Peyer's patch (tissue), 4 donors: Measurements from ENCODE around the gene ENOX2. TPM values are rescaled to one million over a fixed set of nuclear protein-coding genes. Genes with fewer than 3 reads are reported as not detected.
A peak's percentile ranks its signal among the peaks of the same experiment; 100 is the strongest.

Source experiments
- DNase-seq, 3 donors: peaks; one replicate each; pipeline ENCODE4 v3.0.0-alpha.2; 2017 to 2019
- H3K27ac ChIP-seq, 4 donors: fragments of 200-600 bp; sonication (generic); one replicate each; pipeline ENCODE4 v1.5.1; 2016 to 2019
- H3K27me3 ChIP-seq, 2 donors: fragments of 200-600 bp; sonication (generic); one replicate each; pipeline ENCODE4 v1.5.1; 2019
- H3K36me3 ChIP-seq, 3 donors: fragments of 200-600 bp; sonication (generic); one replicate each; pipeline ENCODE4 v1.5.1; 2016 to 2019
- H3K4me1 ChIP-seq, 4 donors: fragments of 200-600 bp; sonication (generic); one replicate each; pipeline ENCODE4 v1.5.1; 2016 to 2019
- H3K4me3 ChIP-seq, 4 donors: fragments of 200-600 bp; sonication (generic); 1 replicate in 3 of 4; 2 replicates in 1 of 4; pipeline ENCODE4 v1.5.1; 2016 to 2019; ENCODE audit warnings: mild to moderate bottlenecking in 1 of 4
- H3K9me3 ChIP-seq, 4 donors: fragments of 200-600 bp; sonication (generic); one replicate each; pipeline ENCODE4 v1.5.1; 2016 to 2019; ENCODE audit warnings: mild to moderate bottlenecking in 1 of 4
- POLR2A ChIP-seq, 2 donors: fragments of 450-650 bp; IDR thresholded peaks; one replicate each; pipeline ENCODE4 v1.5.1; 2017; ENCODE audit warnings: antibody characterized with exemption in 2 of 2, mild to moderate bottlenecking in 2 of 2, moderate library complexity in 2 of 2
- total RNA-seq, 4 donors: library from RNA; depleted of rRNA; stranded (reverse); fragments of >200 nt; gene quantifications; one replicate each; pipeline ENCODE4 v1.1.0, GENCODE V29; 2016
- TF ChIP-seq, protein P1 (sequence below), 6 experiments: fragments of 450-650 bp in 4 of 6; fragments of 200-600 bp in 2 of 6; sonication (generic) in 1 of 6; IDR thresholded peaks; one replicate each; pipeline ENCODE4 v1.5.1; 2017 to 2019; ENCODE audit warnings: antibody characterized with exemption in 6 of 6, mild to moderate bottlenecking in 3 of 6, moderate library complexity in 1 of 6

ENOX2 gene
- total RNA-seq, 4 donors from 2014 or later: 4.7 to 12.4 (median 9.8) TPM

DNA sequence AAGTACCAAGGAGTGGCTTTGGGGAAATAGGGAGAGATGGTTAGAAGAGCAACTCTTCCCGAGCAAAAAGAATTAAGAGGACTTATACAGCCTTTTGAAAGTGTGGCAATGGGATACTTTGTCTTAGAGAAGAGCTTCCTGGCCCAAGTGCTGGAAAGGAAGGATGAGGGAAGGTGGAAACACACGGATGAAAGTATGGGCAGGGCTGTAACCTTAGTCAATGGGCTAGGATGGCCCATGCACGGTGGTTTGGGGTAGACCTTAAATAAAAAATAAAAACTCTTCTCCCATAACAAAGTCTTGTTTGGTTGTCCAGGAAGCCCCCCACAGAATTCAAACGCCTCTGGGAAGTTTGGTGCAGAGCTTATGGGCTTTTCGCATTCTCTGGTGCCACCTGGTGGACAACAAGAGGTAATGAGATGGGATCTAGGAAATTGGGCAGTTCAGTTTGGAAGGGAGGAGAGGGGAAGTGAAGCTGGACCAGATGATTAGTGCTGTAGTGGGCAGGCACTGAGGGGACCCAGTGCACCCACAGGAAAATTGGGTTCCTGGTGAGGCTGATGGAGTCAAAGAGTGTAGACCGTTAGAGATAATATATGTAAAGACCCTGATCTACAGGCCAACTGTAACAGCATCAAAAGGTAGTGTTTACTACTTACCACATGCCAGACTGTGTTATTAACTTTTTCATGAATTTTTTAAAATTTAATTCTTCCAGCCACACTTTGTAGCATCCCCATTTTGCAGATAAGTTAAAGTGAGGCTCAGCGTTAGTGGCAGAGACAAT is 13.8 kb upstream of the ENOX2 start:
- no peaks in the 10 kb centered on the region for H3K4me1 ChIP-seq
- no peaks in the 10 kb centered on the region for H3K27me3 ChIP-seq
- no peak overlapping the region for H3K27ac ChIP-seq
- TF ChIP-seq, protein P1, sequence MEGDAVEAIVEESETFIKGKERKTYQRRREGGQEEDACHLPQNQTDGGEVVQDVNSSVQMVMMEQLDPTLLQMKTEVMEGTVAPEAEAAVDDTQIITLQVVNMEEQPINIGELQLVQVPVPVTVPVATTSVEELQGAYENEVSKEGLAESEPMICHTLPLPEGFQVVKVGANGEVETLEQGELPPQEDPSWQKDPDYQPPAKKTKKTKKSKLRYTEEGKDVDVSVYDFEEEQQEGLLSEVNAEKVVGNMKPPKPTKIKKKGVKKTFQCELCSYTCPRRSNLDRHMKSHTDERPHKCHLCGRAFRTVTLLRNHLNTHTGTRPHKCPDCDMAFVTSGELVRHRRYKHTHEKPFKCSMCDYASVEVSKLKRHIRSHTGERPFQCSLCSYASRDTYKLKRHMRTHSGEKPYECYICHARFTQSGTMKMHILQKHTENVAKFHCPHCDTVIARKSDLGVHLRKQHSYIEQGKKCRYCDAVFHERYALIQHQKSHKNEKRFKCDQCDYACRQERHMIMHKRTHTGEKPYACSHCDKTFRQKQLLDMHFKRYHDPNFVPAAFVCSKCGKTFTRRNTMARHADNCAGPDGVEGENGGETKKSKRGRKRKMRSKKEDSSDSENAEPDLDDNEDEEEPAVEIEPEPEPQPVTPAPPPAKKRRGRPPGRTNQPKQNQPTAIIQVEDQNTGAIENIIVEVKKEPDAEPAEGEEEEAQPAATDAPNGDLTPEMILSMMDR (IDR thresholded peaks at IDR 0.05): peak; percentile 20 to 65 (median 56)
- TF ChIP-seq POLR2A (IDR thresholded peaks at IDR 0.05): no peak
- peak in 2 of 3 donors; percentile 18 to 71 for DNase-seq
- no peaks in the 10 kb centered on the region for H3K36me3 ChIP-seq
- no peaks in the 10 kb centered on the region for H3K9me3 ChIP-seq
- no peak overlapping the region for H3K4me3 ChIP-seq

DNA sequence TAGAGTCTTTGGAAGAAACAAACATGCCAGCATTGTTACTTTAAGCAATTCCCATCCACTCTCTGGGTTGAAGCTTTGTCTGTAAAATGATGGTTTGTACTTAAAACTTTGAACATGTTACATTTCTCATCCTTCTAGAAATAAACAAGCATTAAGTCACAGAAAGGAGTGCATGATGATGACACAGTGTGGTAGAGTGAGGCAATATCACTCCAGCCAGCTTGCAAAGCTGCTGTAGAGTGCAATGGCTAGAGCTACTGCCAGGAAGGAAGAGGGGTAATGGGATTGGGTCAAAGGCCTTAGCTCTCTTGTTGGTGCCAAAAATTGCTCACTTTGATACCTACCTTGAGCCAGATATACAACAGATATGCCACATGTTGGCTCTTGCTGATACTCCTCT is 12.3 kb upstream of the ENOX2 start:
- no peak overlapping the region for H3K27ac ChIP-seq
- H3K36me3 ChIP-seq: no peaks in the 10 kb centered on the region
- H3K27me3 ChIP-seq: no peaks in the 10 kb centered on the region
- no peaks in the 10 kb centered on the region for H3K4me1 ChIP-seq
- TF ChIP-seq, protein P1 (IDR thresholded peaks at IDR 0.05): no peak
- no peak for TF ChIP-seq POLR2A (IDR thresholded peaks at IDR 0.05)
- no peaks in the 10 kb centered on the region for H3K9me3 ChIP-seq
- no peak for DNase-seq
- H3K4me3 ChIP-seq: no peak overlapping the region

DNA sequence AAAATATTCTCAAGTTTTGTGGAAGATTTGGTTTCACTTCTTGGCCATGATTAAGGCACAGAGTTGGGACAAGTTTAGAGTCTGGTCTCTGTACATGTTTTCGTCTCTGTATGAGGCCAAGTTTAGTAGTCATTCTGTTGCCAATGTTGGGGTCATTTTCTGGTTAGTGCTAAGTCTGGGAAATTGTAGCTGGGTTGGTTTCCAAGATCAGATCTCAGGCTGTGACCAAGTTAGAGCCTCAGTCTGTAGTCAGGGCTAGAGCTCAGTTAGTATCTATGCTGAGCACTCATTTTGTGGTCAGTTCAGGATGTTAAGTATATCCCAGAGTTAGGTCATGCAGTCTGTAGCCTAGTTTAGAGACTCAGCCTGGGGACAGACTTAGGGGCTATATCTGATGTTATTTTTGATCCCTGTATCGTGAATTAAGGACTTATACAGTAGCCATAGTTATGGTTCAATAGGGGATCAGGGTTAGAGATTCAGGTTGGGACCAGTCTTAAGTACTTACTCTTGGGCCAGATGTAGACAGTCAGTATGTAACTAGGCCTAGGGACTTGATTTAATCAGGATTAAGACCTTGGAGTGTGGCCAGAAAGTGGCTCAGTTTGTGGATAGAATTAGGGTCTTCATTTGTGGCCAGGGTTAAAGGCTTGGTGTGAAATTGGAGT is 6.6 kb upstream of the ENOX2 start:
- no peaks in the 10 kb centered on the region for H3K36me3 ChIP-seq
- no peaks in the 10 kb centered on the region for H3K4me1 ChIP-seq
- H3K9me3 ChIP-seq: no peaks in the 10 kb centered on the region
- no peak overlapping the region for H3K4me3 ChIP-seq
- no peak overlapping the region for H3K27ac ChIP-seq
- H3K27me3 ChIP-seq: no peaks in the 10 kb centered on the region
- TF ChIP-seq POLR2A (IDR thresholded peaks at IDR 0.05): no peak
- TF ChIP-seq, protein P1 (IDR thresholded peaks at IDR 0.05): no peak
- no peak for DNase-seq

DNA sequence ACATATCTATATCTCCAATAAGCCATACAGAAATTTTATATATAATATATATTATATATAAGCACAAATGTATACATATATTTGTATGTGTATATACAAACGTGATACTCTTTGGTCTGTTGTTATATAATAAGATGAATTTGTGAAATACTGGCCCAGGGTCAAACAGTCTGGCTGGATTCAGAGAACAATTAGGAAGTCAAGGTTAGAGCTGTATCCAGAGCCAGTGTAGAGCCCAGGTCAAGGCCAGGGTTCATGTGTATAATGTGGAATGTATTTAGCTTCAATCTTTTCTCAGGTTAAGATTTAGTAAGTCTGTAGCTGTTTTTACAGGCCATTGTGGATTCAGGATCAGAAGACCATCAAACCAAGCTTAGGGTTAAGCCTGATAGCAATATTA is 3.8 kb upstream of the ENOX2 start:
- TF ChIP-seq POLR2A (IDR thresholded peaks at IDR 0.05): no peak
- no peak for DNase-seq

DNA sequence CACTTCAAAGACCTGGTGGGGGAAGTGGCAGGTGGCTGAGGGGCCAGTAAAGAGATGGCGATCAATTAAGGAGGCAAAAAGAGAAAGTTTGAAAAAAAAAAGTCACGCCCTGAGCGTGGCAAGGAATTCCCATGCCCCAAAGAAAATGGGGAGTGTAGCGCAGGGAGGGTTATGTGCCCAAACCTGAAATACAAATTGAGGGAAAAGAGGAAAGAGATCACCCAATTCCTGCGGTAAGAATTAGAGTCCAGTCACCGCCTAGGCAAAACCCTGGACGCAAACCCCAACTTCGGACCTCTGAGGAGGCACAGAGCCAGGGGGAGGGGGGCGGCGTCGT is 595 bp downstream of the ENOX2 start:
- TF ChIP-seq, protein P1 (IDR thresholded peaks at IDR 0.05): no peak
- TF ChIP-seq POLR2A (IDR thresholded peaks at IDR 0.05): no peak
- Histone ChIP-seq H3K27ac (peak overlapping the region in 2 of 4 donors; percentile 84 to 87), H3K9me3 (no peaks in the 10 kb centered on the region), H3K36me3 (no peaks in the 10 kb centered on the region), H3K4me3 (peak overlapping the region; percentile 60 to 83 (median 69)), H3K4me1 (no peaks in the 10 kb centered on the region), H3K27me3 (no peaks in the 10 kb centered on the region)
- DNase-seq: no peak

More for the DNA sequence above, 3.8 kb upstream of the ENOX2 start:
- Histone ChIP-seq H3K36me3 (no peaks in the 10 kb centered on the region), H3K9me3 (no peaks in the 10 kb centered on the region), H3K27ac (no peak overlapping the region), H3K27me3 (no peaks in the 10 kb centered on the region), H3K4me3 (no peak overlapping the region), H3K4me1 (no peaks in the 10 kb centered on the region)

DNA sequence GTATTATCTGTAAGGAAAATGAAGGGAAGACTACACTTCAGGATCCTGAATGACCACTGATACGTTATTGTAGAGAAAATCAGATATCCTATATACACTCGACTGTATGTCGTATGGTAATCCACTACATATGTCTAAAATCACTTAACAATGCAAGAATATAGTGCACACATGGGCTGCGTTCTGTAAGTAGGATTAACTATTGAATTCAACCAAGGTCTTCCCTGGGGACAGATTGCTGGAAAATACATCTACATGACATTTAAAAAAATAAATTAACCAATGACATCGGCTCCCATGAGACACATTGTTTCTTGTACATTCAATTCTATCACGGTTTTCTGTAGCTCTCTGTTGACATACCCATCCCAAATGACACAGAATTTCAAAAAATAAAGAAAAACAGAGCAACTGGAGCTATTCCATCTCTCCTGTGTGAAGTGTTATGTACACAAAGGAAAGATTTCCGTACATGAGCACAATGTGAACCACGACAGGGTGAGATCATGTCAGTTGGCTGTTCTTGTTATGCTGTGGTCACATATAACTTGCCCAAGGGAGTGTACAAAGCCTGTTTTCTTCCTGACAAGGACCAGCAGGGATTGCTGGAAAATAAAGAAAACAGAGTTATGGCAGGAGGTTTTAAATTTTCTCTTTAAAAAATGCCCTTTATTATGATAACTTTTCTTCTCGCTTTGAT is 6.1 kb downstream of the ENOX2 start:
- H3K36me3 ChIP-seq: no peaks in the 10 kb centered on the region
- no peak overlapping the region for H3K4me3 ChIP-seq
- H3K4me1 ChIP-seq: no peaks in the 10 kb centered on the region
- TF ChIP-seq POLR2A (IDR thresholded peaks at IDR 0.05): no peak
- TF ChIP-seq, protein P1 (IDR thresholded peaks at IDR 0.05): no peak
- H3K9me3 ChIP-seq: no peaks in the 10 kb centered on the region
- no peak for DNase-seq
- no peak overlapping the region for H3K27ac ChIP-seq
- no peaks in the 10 kb centered on the region for H3K27me3 ChIP-seq
